K562 (cell line): ENCODE results near the gene DYSF.

Source experiments
- ELF2 ChIP-seq: fragments of 250-450 bp; sonication (Bioruptor Pico); IDR thresholded peaks from 2 replicates; pipeline ENCODE4 v1.5.0; 2021; ENCODE audit warnings: mild to moderate bottlenecking
- FOS ChIP-seq: IDR thresholded peaks from 3 replicates; pipeline ENCODE4 v1.6.1; 2011; ENCODE audit not compliant: insufficient read length; ENCODE audit errors: extremely low read depth
- MED1 ChIP-seq: sonication (generic); formaldehyde crosslinking; IDR thresholded peaks from 2 replicates; pipeline ENCODE4 v1.8.1; 2023; ENCODE audit warnings: missing genetic modification reagents, borderline replicate concordance
- SP2 ChIP-seq: IDR thresholded peaks from 2 replicates; pipeline ENCODE4 v1.6.1; 2011; ENCODE audit warnings: mild to moderate bottlenecking, low read depth, low read length, moderate library complexity; ENCODE audit not compliant: poor library complexity, severe bottlenecking; ENCODE audit errors: extremely low read depth

DNA sequence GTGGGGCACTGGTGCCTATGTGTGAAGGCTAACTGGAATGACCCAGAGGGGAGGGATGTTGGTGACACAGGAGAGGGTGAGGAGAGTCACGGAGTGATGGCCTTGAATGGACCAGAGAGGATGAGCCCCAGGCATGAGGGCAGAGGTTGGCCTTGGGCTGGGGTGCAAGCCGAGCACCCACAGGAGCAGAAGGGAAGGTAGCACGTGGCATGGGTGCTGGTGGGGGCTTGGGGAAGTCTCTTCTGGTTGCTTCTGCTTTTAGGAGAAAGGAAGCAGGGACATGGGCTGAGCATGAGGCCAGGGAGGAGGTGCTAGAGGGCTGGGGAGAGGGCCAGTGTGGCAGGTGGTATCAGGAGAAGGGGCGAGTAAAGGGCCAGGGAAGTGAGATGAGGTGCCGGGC is 183.8 kb downstream of the DYSF start:
- TF ChIP-seq MED1 (CRISPR knock-in tag): no peak
- no peak for TF ChIP-seq ELF2
- TF ChIP-seq FOS: no peak
- no peak for TF ChIP-seq SP2
